ENCODE measurements around the gene LMBR1.
"Not testable (repeated sequence)": the region's sequence is repeated elsewhere in the genome, so short reads cannot be mapped to it uniquely, and the experiment has no call there.

LMBR1 gene

GRCh38 chr7:156642306-156643045, 250.5 kb downstream of the LMBR1 start:
- Histone ChIP-seq H3K27me3 (ENCODE audit: control insufficient read depth, insufficient read depth, low read length) (no peaks in the 10 kb centered on the region), H3K27ac (ENCODE audit: low read depth, low read length) (no peak overlapping the region), H3K36me3 (ENCODE audit: control insufficient read depth, insufficient read depth, low read length) (no peaks in the 10 kb centered on the region), H3K4me3 (ENCODE audit: low read length) (no peak overlapping the region), H3K9ac (ENCODE audit: low read length) (no peak overlapping the region), H3K4me1 (ENCODE audit: control insufficient read depth, insufficient read depth, low read length) (peaks cover 3% of the 10 kb centered on the region)

- no peaks in the 10 kb centered on the region for H3K27me3 ChIP-seq (ENCODE audit: control insufficient read depth, insufficient read depth, low read length)
- H3K4me1 ChIP-seq (ENCODE audit: control insufficient read depth, insufficient read depth, low read length): peaks cover 3% of the 10 kb centered on the region
- H3K36me3 ChIP-seq (ENCODE audit: control insufficient read depth, insufficient read depth, low read length): no peaks in the 10 kb centered on the region
- peak overlapping the region; percentile 57 for H3K9ac ChIP-seq (ENCODE audit: low read length)
- peak overlapping the region; percentile 8 for H3K27ac ChIP-seq (ENCODE audit: low read depth, low read length)
- H3K4me3 ChIP-seq (ENCODE audit: low read length): peak overlapping the region; percentile 92
Observed at GRCh38 chr7:156640949-156641485, 252.0 kb downstream of the LMBR1 start.

GRCh38 chr7:156640257-156640948, 252.6 kb downstream of the LMBR1 start, which contains the start of gene RNF32:
RNF32 (plus strand) TSS chr7:156640774; CDS start chr7:156643878, 3,104 bp downstream.
- peak within 1 kb of the TSS; percentile 57 for H3K9ac ChIP-seq (ENCODE audit: low read length)

GRCh38 chr7:156639426-156640256, 253.3 kb downstream of the LMBR1 start:
- no peak overlapping the region for H3K9ac ChIP-seq (ENCODE audit: low read length)
- H3K27ac ChIP-seq (ENCODE audit: low read depth, low read length): no peak overlapping the region
- H3K4me1 ChIP-seq (ENCODE audit: control insufficient read depth, insufficient read depth, low read length): peaks cover 3% of the 10 kb centered on the region
- no peaks in the 10 kb centered on the region for H3K36me3 ChIP-seq (ENCODE audit: control insufficient read depth, insufficient read depth, low read length)
- peak overlapping the region; percentile 60 for H3K4me3 ChIP-seq (ENCODE audit: low read length)
- no peaks in the 10 kb centered on the region for H3K27me3 ChIP-seq (ENCODE audit: control insufficient read depth, insufficient read depth, low read length)

More at GRCh38 chr7:156640257-156640948, 252.6 kb downstream of the LMBR1 start, which contains the start of gene RNF32:
- H3K4me1 ChIP-seq (ENCODE audit: control insufficient read depth, insufficient read depth, low read length): peaks cover 3% of the 10 kb centered on the region
- peak within 1 kb of the TSS; percentile 8 for H3K27ac ChIP-seq (ENCODE audit: low read depth, low read length)
- H3K4me3 ChIP-seq (ENCODE audit: low read length): peak within 1 kb of the TSS; percentile 92
- no peaks in the 10 kb centered on the region for H3K36me3 ChIP-seq (ENCODE audit: control insufficient read depth, insufficient read depth, low read length)
- H3K27me3 ChIP-seq (ENCODE audit: control insufficient read depth, insufficient read depth, low read length): no peaks in the 10 kb centered on the region

- Histone ChIP-seq H3K9ac (ENCODE audit: low read length) (no peak overlapping the region), H3K27ac (ENCODE audit: low read depth, low read length) (no peak overlapping the region), H3K36me3 (ENCODE audit: control insufficient read depth, insufficient read depth, low read length) (no peaks in the 10 kb centered on the region), H3K27me3 (ENCODE audit: control insufficient read depth, insufficient read depth, low read length) (no peaks in the 10 kb centered on the region), H3K4me1 (ENCODE audit: control insufficient read depth, insufficient read depth, low read length) (peaks cover 3% of the 10 kb centered on the region), H3K4me3 (ENCODE audit: low read length) (no peak overlapping the region)
Observed at GRCh38 chr7:156638443-156639077, 254.4 kb downstream of the LMBR1 start.

GRCh38 chr7:156637093-156637492, 255.9 kb downstream of the LMBR1 start:
- not testable (repeated sequence) for H3K4me3 ChIP-seq (ENCODE audit: low read length); H3K27ac ChIP-seq (ENCODE audit: low read depth, low read length); H3K9ac ChIP-seq (ENCODE audit: low read length); H3K36me3 ChIP-seq (ENCODE audit: control insufficient read depth, insufficient read depth, low read length); H3K4me1 ChIP-seq (ENCODE audit: control insufficient read depth, insufficient read depth, low read length); H3K27me3 ChIP-seq (ENCODE audit: control insufficient read depth, insufficient read depth, low read length)

- H3K27me3 ChIP-seq (ENCODE audit: control insufficient read depth, insufficient read depth, low read length): no peaks in the 10 kb centered on the region
Observed at GRCh38 chr7:156635529-156636385, 257.2 kb downstream of the LMBR1 start.

GRCh38 chr7:156634117-156634516, 258.9 kb downstream of the LMBR1 start:
- Histone ChIP-seq H3K4me1 (ENCODE audit: control insufficient read depth, insufficient read depth, low read length) (no peaks in the 10 kb centered on the region), H3K27me3 (ENCODE audit: control insufficient read depth, insufficient read depth, low read length) (no peaks in the 10 kb centered on the region)

More at GRCh38 chr7:156635529-156636385, 257.2 kb downstream of the LMBR1 start:
- H3K27ac ChIP-seq (ENCODE audit: low read depth, low read length): no peak overlapping the region
- H3K4me1 ChIP-seq (ENCODE audit: control insufficient read depth, insufficient read depth, low read length): no peaks in the 10 kb centered on the region
- no peak overlapping the region for H3K9ac ChIP-seq (ENCODE audit: low read length)
- H3K4me3 ChIP-seq (ENCODE audit: low read length): no peak overlapping the region
- no peaks in the 10 kb centered on the region for H3K36me3 ChIP-seq (ENCODE audit: control insufficient read depth, insufficient read depth, low read length)

GRCh38 chr7:156629873-156630272, 263.1 kb downstream of the LMBR1 start:
- H3K9ac ChIP-seq (ENCODE audit: low read length): no peak overlapping the region
- no peaks in the 10 kb centered on the region for H3K27me3 ChIP-seq (ENCODE audit: control insufficient read depth, insufficient read depth, low read length)
- no peaks in the 10 kb centered on the region for H3K36me3 ChIP-seq (ENCODE audit: control insufficient read depth, insufficient read depth, low read length)
- no peak overlapping the region for H3K27ac ChIP-seq (ENCODE audit: low read depth, low read length)
- no peaks in the 10 kb centered on the region for H3K4me1 ChIP-seq (ENCODE audit: control insufficient read depth, insufficient read depth, low read length)
- no peak overlapping the region for H3K4me3 ChIP-seq (ENCODE audit: low read length)

More at GRCh38 chr7:156634117-156634516, 258.9 kb downstream of the LMBR1 start:
- Histone ChIP-seq H3K27ac (ENCODE audit: low read depth, low read length) (no peak overlapping the region), H3K36me3 (ENCODE audit: control insufficient read depth, insufficient read depth, low read length) (no peaks in the 10 kb centered on the region), H3K9ac (ENCODE audit: low read length) (no peak overlapping the region), H3K4me3 (ENCODE audit: low read length) (no peak overlapping the region)

- H3K4me3 ChIP-seq (ENCODE audit: low read length): no peak overlapping the region
Observed at GRCh38 chr7:156628562-156628961, 264.4 kb downstream of the LMBR1 start.

More at GRCh38 chr7:156628562-156628961, 264.4 kb downstream of the LMBR1 start:
- H3K27me3 ChIP-seq (ENCODE audit: control insufficient read depth, insufficient read depth, low read length): no peaks in the 10 kb centered on the region
- H3K4me1 ChIP-seq (ENCODE audit: control insufficient read depth, insufficient read depth, low read length): no peaks in the 10 kb centered on the region
- H3K9ac ChIP-seq (ENCODE audit: low read length): no peak overlapping the region
- H3K27ac ChIP-seq (ENCODE audit: low read depth, low read length): no peak overlapping the region
- no peaks in the 10 kb centered on the region for H3K36me3 ChIP-seq (ENCODE audit: control insufficient read depth, insufficient read depth, low read length)

Data from rectal smooth muscle tissue (tissue), 1 donor.